Tibial artery (tissue), 4 donors: ENCODE data around the gene SLC25A24.
A peak's percentile ranks its signal among the peaks of the same experiment; 100 is the strongest.

Experiments
- DNase-seq, 2 donors: peaks; one replicate each; pipeline ENCODE4 v3.0.0-alpha.2; 2019
- H3K27ac ChIP-seq, 2 donors: fragments of 200-600 bp; sonication (generic) in 1 of 2; 1 replicate in 1 of 2; 2 replicates in 1 of 2; pipeline ENCODE4 v1.5.1; 2018 to 2019; ENCODE audit warnings: mild to moderate bottlenecking in 1 of 2
- H3K27me3 ChIP-seq, 2 donors: fragments of 200-600 bp; sonication (generic) in 1 of 2; one replicate each; pipeline versions ENCODE4 v1.5.1 to v1.6.0; 2016 to 2019
- H3K36me3 ChIP-seq, 3 donors: fragments of 200-600 bp; sonication (generic) in 2 of 3; one replicate each; pipeline ENCODE4 v1.5.1; 2016 to 2019; ENCODE audit warnings: mild to moderate bottlenecking in 2 of 3
- H3K4me1 ChIP-seq, 4 donors: fragments of 200-600 bp; sonication (generic) in 2 of 4; 1 replicate in 3 of 4; 2 replicates in 1 of 4; pipeline ENCODE4 v1.5.1; 2016 to 2019
- H3K4me3 ChIP-seq, 2 donors: fragments of 200-600 bp; sonication (generic) in 1 of 2; 1 replicate in 1 of 2; 2 replicates in 1 of 2; pipeline ENCODE4 v1.5.1; 2018 to 2019; ENCODE audit warnings: mild to moderate bottlenecking in 2 of 2
- H3K9me3 ChIP-seq, 3 donors: fragments of 200-600 bp; sonication (generic) in 1 of 3; one replicate each; pipeline ENCODE4 v1.5.1; 2016 to 2019
- intact Hi-C: fragments of 100-400 bp; cut with DNase I; formaldehyde crosslinking; loops from one replicate; pipeline ENCODE4 v1.15.0; 2023; ENCODE audit warnings: low total_unique reads
- TF ChIP-seq, protein P1 (sequence below), 2 experiments: fragments of 200-600 bp in 1 of 2; fragments of 450-650 bp in 1 of 2; IDR thresholded peaks; one replicate each; pipeline ENCODE4 v1.5.1; 2017 to 2019; ENCODE audit warnings: antibody characterized with exemption in 2 of 2, mild to moderate bottlenecking in 1 of 2, moderate library complexity in 1 of 2

SLC25A24 gene

DNA sequence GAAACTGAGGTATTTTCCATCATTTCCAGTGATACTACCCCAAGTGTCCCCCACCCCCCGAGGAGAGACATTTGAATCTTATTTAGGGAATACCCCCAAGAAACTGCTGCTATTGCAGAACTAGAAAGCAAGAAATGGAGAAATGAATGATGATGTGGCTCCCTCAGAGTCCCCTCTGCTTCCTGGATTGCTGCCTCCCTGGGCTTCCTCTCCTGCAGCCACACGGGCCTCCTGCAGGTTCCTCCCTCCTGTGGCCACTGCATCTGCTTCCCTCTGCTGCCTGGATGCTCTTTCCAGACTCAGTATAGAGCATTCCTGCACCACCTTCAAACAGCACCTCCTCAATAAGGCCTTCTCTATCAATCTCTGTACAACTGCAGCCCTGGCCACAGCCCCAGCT, 69.3 kb downstream of the SLC25A24 start:
- Histone ChIP-seq H3K27me3 (no peaks in the 10 kb centered on the region), H3K4me3 (no peak overlapping the region), H3K9me3 (no peaks in the 10 kb centered on the region), H3K27ac (no peak overlapping the region), H3K4me1 (no peaks in the 10 kb centered on the region), H3K36me3 (peaks cover 20 to 21% (median 20%) of the 10 kb centered on the region in 3 donors)
- DNase-seq, result no peak
- intact Hi-C loops, result no loop called here
- TF ChIP-seq, protein P1, sequence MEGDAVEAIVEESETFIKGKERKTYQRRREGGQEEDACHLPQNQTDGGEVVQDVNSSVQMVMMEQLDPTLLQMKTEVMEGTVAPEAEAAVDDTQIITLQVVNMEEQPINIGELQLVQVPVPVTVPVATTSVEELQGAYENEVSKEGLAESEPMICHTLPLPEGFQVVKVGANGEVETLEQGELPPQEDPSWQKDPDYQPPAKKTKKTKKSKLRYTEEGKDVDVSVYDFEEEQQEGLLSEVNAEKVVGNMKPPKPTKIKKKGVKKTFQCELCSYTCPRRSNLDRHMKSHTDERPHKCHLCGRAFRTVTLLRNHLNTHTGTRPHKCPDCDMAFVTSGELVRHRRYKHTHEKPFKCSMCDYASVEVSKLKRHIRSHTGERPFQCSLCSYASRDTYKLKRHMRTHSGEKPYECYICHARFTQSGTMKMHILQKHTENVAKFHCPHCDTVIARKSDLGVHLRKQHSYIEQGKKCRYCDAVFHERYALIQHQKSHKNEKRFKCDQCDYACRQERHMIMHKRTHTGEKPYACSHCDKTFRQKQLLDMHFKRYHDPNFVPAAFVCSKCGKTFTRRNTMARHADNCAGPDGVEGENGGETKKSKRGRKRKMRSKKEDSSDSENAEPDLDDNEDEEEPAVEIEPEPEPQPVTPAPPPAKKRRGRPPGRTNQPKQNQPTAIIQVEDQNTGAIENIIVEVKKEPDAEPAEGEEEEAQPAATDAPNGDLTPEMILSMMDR (IDR thresholded peaks at IDR 0.05), result no peak

DNA sequence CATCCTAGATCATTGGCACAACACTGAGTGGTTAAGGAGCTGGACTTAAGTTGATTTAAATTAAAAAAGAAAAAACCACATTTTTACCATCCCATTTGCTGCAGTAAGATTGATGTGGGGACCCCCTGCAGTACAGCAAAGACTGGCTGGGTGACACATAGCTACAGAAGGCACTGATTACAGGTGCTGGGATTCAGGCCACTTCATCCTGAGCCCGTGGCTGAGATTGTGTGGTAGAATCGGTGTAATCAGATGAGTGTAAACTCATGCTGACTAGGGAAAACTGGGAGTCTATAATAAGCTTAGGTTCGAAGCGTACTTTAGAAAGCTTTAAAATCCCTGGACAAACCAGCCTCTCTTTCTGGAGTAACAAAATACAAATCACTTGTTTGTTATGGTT, 70.1 kb downstream of the SLC25A24 start:
- Histone ChIP-seq H3K4me3 (no peak overlapping the region), H3K4me1 (no peaks in the 10 kb centered on the region), H3K27me3 (no peaks in the 10 kb centered on the region), H3K27ac (no peak overlapping the region), H3K9me3 (no peaks in the 10 kb centered on the region), H3K36me3 (peaks cover 12 to 19% (median 14%) of the 10 kb centered on the region in 3 donors)
- intact Hi-C loops, result no loop called here
- TF ChIP-seq, protein P1 (IDR thresholded peaks at IDR 0.05), result no peak
- no peak for DNase-seq

DNA sequence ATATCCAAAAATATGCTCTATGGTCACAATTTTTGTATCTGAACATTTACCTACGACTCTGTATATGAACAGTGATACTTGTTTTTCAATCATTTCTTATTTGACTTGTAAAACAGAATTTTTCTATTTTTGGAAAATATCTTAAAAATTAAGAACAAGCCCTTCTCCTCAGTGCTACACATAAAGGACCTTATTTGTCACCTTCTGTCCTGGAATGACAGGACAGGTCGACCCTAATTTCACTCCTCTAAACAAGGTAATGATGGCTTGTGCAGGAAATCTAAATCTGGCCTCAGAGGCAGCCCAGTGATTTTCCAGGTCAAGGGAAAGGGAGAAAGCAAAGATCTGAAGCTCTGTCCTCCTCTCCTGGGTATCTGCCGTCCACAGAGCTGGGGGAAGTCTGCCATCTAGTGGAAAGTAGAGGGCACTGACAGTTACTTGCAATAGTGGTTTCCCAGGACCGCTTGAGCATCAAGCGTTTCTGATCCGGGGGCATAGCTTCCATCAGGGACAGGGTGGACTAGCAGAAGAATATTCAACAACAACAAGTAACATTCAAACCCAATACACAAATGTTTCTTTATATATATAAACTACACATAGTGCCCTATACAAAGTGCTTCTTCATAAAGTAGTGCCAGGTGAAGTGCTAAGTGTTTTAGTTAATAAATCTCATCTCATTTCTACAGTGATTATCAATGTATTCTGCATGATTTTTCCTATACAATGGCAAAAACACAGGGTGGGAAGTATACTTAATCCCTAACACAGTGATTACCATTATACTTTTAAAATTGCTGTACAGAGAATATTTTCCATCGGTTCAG, 74.6 kb downstream of the SLC25A24 start:
- intact Hi-C loops, result no loop called here

DNA sequence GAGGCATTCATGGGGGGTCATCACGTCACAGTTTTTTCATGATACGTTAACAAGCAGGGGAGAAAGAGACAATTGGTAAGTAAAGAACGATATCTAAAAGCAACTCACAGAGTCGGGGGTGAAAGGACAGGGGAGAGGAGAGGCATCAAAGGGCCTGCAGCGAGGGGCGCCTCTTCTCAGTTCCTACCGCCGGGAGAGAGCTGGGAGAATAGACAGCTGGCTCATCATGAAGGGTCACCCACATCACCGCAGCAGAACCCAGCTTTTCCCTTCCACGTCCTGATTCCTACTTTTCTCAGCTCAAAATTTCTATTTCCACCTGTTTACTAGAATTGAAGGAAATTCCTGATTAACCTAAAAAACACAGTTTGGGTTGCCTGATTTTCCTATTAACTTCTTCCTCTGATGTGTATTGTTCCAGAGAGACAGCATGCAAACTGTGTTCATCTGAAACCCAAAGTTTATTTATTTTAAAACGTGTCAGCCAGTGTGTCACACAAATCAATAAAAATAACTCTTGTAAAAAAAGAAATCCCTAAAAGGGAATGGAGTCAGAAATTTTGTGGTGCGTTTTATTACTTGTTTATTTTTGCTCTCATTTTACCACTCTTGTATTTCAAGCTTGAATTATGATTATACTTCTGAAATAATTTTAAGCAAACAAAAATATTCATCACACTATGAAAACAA, 75.4 kb downstream of the SLC25A24 start:
- H3K9me3 ChIP-seq, result no peaks in the 10 kb centered on the region
- H3K36me3 ChIP-seq, result no peaks in the 10 kb centered on the region
- intact Hi-C loops, result loop anchor here (5.0 kb wide), 1 partner anchor 337 kb away; no protein-coding TSS in a partner anchor
- peaks cover 0 to 7% of the 10 kb centered on the region in 2 donors for H3K27me3 ChIP-seq
- H3K4me1 ChIP-seq, result no peaks in the 10 kb centered on the region
- TF ChIP-seq, protein P1 (IDR thresholded peaks at IDR 0.05), result no peak
- DNase-seq, result no peak
- no peak overlapping the region for H3K4me3 ChIP-seq
- H3K27ac ChIP-seq, result no peak overlapping the region

More for the DNA sequence above, 74.6 kb downstream of the SLC25A24 start:
- H3K36me3 ChIP-seq, result no peaks in the 10 kb centered on the region
- H3K9me3 ChIP-seq, result no peaks in the 10 kb centered on the region
- no peak overlapping the region for H3K27ac ChIP-seq
- H3K27me3 ChIP-seq, result peaks cover 0 to 7% of the 10 kb centered on the region in 2 donors
- no peak overlapping the region for H3K4me3 ChIP-seq
- DNase-seq, result peak; percentile 61 to 76
- TF ChIP-seq, protein P1 (IDR thresholded peaks at IDR 0.05), result peak; percentile 83 to 90
- H3K4me1 ChIP-seq, result no peaks in the 10 kb centered on the region

DNA sequence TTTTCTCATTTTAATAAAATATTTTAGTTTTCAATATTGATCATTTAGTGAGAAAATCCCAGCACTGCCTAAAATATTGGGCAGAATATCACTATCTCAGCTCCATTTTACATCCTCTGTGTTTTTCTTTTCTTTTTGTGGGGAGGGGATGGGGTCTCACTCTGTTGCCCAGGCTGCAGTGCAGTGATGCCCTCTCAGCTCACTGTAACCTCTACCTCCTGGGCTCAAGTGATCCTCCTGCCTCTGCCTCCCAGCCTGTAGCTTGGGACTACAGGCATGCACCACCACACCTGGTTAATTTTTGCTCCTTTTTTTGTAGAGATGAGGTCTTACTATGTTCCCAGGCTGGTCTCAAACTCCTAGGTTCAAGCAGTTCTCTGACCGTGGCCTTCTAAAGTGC, 76.1 kb downstream of the SLC25A24 start:
- Histone ChIP-seq H3K9me3 (no peaks in the 10 kb centered on the region), H3K27me3 (peaks cover 0 to 7% of the 10 kb centered on the region in 2 donors), H3K36me3 (no peaks in the 10 kb centered on the region), H3K4me1 (peaks cover 0 to under 1% (median 0%) of the 10 kb centered on the region in 4 donors), H3K27ac (no peak overlapping the region), H3K4me3 (no peak overlapping the region)
- TF ChIP-seq, protein P1 (IDR thresholded peaks at IDR 0.05), result no peak
- intact Hi-C loops, result loop anchor here (5.0 kb wide), 1 partner anchor 337 kb away; no protein-coding TSS in a partner anchor
- no peak for DNase-seq
